Stimulated activated CD8-positive, alpha-beta memory T cell treated with anti-CD3 and anti-CD28 coated beads, Interleukin-7, amount 100 ng/mL, for 24 hours (primary cell): ENCODE results near the gene TRABD.
"Not testable (repeated sequence)": the region's sequence is repeated elsewhere in the genome, so short reads cannot be mapped to it uniquely, and the experiment has no call there.

Experiments
- DNase-seq: peaks from one replicate; pipeline ENCODE4 v3.0.0-alpha.2; 2020; ENCODE audit warnings: low read depth

TRABD gene

GRCh38 chr22:50202130-50202666 lies 16.5 kb downstream of the TRABD start:
- no peak for DNase-seq

GRCh38 chr22:50203288-50203687 lies 17.6 kb downstream of the TRABD start:
- DNase-seq: no peak

- DNase-seq: no peak
Measured at GRCh38 chr22:50204571-50204970, 18.9 kb downstream of the TRABD start.

DNA sequence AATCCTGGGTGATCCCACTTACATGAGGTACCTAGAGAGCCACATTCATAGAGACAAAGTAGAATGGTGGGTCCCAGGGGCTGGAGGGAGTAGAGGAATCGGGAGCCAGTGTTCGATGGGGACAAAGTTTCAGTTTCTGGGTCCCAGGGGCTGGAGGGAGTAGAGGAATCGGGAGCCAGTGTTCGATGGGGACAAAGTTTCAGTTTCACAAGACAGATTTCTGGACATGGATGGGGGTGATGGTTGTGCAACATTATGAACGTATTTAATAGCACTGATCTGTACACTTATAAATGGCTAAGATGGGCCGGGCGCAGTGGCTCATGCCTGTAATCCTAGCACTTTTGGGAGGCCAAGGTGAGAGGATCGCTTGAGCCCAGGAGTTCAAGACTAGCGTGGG lies 19.3 kb downstream of the TRABD start:
- not testable (repeated sequence) for DNase-seq

GRCh38 chr22:50205781-50206569 lies 20.3 kb downstream of the TRABD start:
- DNase-seq: no peak

GRCh38 chr22:50206599-50206998 lies 20.9 kb downstream of the TRABD start:
- no peak for DNase-seq

GRCh38 chr22:50207383-50208140 lies 21.8 kb downstream of the TRABD start:
- no peak for DNase-seq

- DNase-seq: no peak
Measured at GRCh38 chr22:50208430-50208938, 22.8 kb downstream of the TRABD start.

DNA sequence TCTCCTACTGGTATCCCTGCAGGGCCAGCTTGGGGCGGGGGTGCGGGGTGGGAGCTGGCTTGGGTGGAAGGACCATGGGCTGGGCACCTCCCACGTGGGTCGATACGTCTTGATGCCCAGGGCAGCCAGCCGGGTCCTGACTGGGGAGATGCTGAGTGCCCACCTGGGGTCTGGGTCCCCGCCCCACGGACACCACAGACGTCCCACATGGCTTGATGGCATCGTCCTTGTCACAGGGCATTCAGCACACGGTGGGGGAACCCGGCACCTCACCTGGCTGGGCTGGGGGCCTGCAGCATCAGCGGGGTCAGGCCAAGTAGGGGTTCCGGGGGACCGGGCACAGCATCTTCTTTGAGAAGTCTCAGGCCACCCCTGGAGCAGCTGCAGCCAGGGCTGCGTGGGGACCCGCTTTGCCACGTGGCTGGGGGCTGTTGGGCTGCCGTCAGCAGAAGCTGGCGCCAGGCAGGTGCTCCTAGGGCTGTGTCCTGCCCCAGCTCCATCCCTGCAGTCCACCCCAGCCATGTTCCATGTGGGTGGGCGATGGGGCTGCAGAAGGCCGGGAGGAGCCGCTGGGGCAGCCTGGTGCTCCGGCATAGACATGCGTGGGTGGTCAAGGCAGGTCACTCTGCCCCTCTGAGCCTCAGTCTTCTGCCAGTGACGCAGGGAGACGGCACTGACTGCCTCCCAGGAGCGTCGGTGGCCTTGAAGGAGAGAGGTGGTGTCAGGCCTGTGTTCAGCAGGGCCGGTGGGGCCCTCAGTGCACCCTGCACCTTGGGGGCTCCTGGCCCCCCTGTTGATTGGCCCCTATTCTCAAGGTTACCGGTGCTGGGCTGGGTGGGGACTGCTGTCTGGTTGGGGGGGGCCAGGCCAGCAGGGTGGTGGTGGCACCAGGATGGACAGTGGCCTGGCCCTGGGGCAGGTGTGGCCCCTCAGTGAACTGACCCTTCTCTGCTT lies 23.5 kb downstream of the TRABD start:
- DNase-seq: no peak

DNA sequence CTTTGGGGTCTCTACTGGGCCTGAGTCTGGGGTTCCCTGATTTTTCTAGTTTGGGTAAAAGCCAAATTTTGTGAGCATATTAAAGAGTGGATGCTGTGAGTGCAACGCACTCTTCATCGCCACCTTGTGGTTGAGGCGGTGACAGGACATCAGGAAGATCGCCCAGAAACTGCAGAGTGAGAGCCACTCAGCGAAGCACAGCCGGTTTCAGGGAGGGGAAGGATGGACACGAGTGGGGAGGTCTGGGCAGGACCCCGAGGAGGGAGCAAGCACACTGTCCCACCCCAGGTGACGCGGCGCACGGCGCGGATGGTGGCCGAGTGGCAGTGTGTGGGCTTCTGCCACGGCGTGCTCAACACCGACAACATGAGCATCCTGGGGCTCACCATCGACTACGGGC lies 24.2 kb downstream of the TRABD start:
- DNase-seq: peak; percentile 37

- no peak for DNase-seq
Measured at GRCh38 chr22:50210378-50211139, 24.8 kb downstream of the TRABD start.

DNA sequence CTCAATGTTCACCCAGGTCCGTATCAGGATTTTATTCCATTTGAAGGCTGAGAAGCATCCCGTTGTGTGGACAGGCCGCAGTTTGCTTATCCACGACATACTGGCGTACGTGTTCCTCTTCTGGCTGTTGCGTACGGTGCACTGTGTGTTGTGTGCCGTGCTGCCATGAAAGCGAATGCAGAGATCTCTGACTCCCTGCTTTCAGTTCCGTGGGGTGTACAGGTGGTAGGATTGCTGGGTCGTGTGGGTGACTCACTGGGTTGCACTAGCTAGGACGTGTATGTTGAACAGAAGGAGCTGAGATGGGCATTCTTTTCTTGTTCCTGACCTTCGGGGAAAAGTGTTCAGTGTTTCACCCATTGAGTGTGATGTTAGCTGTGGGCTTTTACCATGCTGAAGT lies 25.4 kb downstream of the TRABD start:
- no peak for DNase-seq

DNA sequence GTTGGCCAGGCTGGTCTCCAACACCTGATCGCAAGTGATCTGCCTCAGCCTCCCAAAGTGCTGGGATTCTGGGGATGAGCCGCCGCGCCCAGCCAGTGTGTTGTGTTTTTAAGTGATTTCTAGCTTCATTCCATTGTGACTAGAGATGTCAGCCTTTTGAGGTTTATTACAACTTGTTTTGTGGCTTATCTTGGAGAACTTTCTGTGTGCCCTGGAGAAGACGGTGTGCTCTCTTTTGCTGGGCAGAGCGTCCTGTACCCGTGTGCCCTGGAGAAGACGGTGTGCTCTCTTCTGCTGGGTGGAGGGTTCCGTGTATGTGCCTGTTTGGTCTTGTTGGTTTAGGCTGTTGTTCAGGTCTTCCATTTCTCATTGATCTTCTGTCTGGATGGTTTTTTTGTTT lies 27.6 kb downstream of the TRABD start:
- no peak for DNase-seq

GRCh38 chr22:50215297-50216054 lies 29.8 kb downstream of the TRABD start:
- no peak for DNase-seq

GRCh38 chr22:50216055-50216683 lies 30.5 kb downstream of the TRABD start:
- no peak for DNase-seq

DNA sequence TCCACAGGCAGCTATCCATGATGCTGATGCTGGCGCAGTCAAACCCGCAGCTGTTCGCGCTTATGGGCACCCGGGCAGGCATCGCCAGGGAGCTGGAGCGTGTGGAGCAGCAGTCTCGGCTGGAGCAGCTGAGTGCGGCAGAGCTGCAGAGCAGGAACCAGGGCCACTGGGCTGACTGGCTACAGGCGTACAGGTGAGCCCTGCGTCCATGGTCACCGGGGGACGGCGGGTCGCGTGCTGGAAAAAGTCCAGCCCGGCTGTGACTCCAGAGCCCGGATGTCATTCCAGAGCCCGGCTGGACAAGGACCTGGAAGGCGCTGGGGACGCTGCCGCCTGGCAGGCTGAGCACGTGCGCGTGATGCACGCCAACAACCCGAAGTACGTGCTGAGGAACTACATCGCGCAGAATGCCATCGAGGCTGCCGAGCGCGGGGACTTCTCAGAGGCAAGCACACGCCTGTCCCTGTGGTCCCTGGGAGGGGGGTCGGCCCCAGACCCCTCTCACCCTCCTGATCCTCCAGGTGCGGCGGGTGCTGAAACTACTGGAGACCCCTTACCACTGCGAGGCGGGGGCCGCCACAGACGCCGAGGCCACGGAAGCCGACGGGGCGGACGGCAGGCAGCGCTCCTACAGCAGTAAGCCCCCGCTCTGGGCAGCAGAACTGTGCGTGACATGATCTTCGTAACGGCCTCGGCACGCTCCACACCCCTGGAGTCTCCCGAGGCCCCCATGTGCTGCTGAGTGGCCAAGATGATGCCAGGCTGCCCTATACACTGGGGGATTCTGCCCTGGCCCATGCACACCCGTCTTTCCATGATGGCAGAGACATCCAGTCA lies 31.2 kb downstream of the TRABD start:
- no peak for DNase-seq

DNA sequence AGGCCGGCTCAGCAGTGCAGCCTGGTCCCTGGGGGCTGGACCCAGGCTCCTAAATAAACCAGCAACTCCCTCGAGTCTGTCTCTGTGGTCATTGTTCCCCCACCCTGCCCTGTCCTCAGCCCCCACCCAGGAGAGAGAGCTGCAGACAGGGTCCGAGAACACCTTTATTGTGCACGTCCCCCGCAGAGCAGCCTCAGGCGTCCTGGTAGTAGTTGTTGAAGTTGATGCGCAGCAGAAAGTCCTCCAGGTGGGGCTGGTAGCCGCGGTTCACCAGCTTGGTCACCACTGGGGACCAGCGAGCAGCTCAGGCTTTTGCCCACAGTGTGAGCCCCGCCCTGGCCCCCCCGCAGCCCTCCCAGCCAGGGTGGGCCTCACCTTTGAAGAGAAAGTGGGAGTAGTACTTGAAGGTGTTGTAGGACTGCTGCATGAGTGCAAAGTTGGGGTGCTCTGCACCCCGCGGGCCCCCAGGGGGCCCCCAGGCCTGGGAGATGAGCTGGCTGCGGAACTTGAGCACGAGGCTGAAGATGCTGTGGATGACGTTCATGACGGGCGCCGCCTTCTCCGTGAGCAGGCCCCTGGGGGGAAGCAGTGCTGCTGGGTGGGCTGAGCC lies 31.9 kb downstream of the TRABD start:
- DNase-seq: no peak
